ENCODE data around the gene REPS1. TPM values are rescaled to one million over a fixed set of nuclear protein-coding genes. Genes with fewer than 3 reads are reported as not detected.

The REPS1 gene
- total RNA-seq, 2 donors from 2014 or later, result 36.1 to 37.3 TPM

DNA sequence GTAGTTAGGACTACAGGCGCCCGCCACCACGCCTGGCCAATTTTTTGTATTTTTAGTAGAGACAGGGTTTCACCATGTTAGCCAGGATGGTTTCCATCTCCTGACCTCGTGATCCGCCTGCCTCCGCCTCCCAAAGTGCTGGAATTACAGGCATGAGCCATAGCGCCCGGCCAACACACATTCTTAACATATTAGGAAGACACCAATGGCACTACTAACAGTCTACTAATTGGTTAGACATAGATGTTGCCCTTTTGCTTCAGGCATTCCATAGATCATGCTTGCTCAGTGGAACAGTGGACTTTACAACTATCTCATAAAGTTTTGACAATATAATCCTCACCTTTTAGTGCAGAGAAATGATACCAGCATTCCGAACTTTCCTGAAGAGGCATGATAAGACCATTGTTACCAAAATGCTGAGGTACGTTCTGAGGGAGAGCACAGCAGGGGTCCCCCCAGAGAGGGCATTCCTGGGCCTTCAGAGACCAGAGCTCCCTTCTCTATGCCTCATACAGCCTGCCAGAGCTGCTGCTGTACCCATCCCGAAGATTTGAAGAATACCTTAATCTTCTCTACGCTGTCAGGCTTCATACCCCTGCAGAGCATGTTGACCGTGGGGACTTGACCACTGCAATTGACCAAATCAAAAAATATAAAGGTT, 102.8 kb downstream of the REPS1 start:
- Histone ChIP-seq H3K4me1 (no peaks in the 10 kb centered on the region), H3K27me3 (no peaks in the 10 kb centered on the region), H3K27ac (no peak overlapping the region), H3K4me3 (no peak overlapping the region), H3K9ac (ENCODE audit: low read depth in 2 of 2, low read length in 2 of 2) (no peak overlapping the region), H3K9me3 (no peaks in the 10 kb centered on the region), H3K36me3 (no peaks in the 10 kb centered on the region)
- DNase-seq, result no peak
- TF ChIP-seq, protein P1, sequence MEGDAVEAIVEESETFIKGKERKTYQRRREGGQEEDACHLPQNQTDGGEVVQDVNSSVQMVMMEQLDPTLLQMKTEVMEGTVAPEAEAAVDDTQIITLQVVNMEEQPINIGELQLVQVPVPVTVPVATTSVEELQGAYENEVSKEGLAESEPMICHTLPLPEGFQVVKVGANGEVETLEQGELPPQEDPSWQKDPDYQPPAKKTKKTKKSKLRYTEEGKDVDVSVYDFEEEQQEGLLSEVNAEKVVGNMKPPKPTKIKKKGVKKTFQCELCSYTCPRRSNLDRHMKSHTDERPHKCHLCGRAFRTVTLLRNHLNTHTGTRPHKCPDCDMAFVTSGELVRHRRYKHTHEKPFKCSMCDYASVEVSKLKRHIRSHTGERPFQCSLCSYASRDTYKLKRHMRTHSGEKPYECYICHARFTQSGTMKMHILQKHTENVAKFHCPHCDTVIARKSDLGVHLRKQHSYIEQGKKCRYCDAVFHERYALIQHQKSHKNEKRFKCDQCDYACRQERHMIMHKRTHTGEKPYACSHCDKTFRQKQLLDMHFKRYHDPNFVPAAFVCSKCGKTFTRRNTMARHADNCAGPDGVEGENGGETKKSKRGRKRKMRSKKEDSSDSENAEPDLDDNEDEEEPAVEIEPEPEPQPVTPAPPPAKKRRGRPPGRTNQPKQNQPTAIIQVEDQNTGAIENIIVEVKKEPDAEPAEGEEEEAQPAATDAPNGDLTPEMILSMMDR (IDR thresholded peaks at IDR 0.05), result no peak
- intact Hi-C loops (cut with DNase I), result no loop called here

DNA sequence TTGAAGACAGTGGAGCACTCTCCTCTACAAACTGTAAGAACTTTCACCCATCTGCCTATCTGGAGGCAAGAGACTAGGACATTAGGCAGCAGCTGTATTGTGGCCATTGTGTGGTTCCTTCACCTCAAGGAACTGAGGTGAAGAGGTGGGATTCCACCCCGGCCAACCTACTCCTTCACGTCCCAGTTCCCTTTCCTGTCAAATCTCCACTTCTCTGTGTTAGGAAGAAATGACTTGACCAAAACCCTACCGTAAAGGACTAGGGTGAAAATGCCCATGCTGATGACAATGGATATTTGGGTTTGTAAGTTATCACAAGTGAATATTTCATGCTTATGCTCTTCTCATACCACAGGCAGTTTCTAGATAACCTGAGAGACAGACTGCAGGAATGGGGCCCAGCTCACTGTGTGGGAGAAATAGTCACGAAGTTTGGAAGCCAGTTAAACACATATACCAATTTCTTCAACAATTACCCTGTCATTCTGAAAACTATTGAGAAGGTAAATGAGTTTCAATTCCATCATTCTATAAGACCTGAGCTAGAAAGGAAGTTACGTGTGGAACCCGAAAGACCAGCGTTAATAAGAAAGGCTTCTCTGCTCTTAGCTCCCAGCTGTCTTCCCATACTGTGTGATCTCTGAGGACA, 105.6 kb downstream of the REPS1 start:
- TF ChIP-seq, protein P1 (IDR thresholded peaks at IDR 0.05), result no peak
- no peak for DNase-seq
- Histone ChIP-seq H3K4me3 (no peak overlapping the region), H3K9me3 (no peaks in the 10 kb centered on the region), H3K4me1 (no peaks in the 10 kb centered on the region), H3K27me3 (no peaks in the 10 kb centered on the region), H3K27ac (no peak overlapping the region), H3K9ac (ENCODE audit: low read depth in 2 of 2, low read length in 2 of 2) (no peak overlapping the region), H3K36me3 (no peaks in the 10 kb centered on the region)
- intact Hi-C loops (cut with DNase I), result no loop called here

DNA sequence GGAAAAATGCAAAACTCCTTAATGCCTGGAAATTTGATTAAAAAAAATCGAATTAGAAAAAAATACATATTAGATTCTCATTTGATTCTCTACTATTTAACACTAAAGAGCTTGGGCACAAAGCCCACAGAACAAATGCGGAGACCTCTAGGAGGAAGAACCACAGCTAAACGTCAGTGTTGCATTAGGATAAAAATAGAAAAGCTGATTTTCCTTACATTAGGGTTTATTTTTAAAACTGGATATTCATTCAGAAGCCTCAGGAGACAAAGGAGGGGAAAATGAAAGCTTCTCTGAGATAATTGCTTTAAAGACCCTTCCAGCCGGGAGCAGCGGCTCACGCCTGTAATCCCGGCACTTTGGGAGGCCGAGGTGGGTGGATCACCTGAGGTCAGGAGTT, 114.9 kb downstream of the REPS1 start:
- no peaks in the 10 kb centered on the region for H3K27me3 ChIP-seq
- DNase-seq, result no peak
- no peaks in the 10 kb centered on the region for H3K36me3 ChIP-seq
- intact Hi-C loops (cut with DNase I), result no loop called here
- TF ChIP-seq, protein P1 (IDR thresholded peaks at IDR 0.05), result no peak
- H3K27ac ChIP-seq, result no peak overlapping the region
- H3K4me1 ChIP-seq, result no peaks in the 10 kb centered on the region
- no peak overlapping the region for H3K4me3 ChIP-seq
- H3K9ac ChIP-seq (ENCODE audit: low read depth in 2 of 2, low read length in 2 of 2), result no peak overlapping the region
- H3K9me3 ChIP-seq, result no peaks in the 10 kb centered on the region

DNA sequence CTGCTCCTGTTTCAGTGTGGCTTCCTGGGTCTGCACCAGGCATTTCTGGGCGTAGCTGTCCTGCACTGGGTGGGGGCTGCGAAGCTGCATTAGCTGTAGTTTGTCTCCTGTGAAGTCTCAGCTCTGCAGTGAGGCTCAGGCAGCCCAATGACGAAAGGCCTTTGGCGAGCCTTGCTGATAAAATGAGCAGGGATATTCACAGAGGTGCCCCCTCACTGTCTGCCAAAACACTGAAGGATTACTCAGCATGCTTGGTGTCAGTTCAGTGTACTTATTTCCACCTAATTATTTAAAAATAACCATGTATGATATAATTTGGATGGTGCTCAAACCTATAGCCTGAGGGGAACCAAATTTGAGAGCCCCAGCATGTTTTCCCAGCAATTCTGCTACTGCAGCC, 118.7 kb downstream of the REPS1 start:
- Histone ChIP-seq H3K27ac (no peak overlapping the region), H3K36me3 (no peaks in the 10 kb centered on the region), H3K9ac (ENCODE audit: low read depth in 2 of 2, low read length in 2 of 2) (no peak overlapping the region), H3K4me3 (no peak overlapping the region), H3K27me3 (no peaks in the 10 kb centered on the region), H3K4me1 (no peaks in the 10 kb centered on the region), H3K9me3 (no peaks in the 10 kb centered on the region)
- TF ChIP-seq, protein P1 (IDR thresholded peaks at IDR 0.05), result no peak
- intact Hi-C loops (cut with DNase I), result no loop called here
- DNase-seq, result no peak

DNA sequence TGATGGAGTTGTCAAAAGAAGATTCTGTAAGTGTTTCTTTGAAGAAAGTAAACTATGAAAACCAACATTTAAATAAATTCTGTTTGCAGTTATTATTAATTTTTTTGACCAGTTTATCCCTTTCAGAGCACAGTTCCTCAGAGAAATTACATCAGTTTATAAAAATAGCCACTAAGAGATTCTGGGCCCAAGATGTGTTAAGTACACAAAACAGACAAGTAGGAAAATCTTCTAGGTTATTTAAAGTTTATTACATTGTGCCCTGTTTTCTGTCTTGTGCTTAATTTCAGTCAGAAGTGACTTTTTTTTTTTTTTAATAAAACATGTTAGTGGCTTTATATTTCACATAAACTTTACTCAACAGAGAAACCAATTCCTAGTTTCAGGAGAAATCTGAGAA, 119.9 kb downstream of the REPS1 start:
- intact Hi-C loops (cut with DNase I), result no loop called here
- no peaks in the 10 kb centered on the region for H3K36me3 ChIP-seq

More for the DNA sequence above, 119.9 kb downstream of the REPS1 start:
- Histone ChIP-seq H3K27ac (no peak overlapping the region), H3K9me3 (no peaks in the 10 kb centered on the region), H3K27me3 (no peaks in the 10 kb centered on the region), H3K4me3 (no peak overlapping the region), H3K4me1 (no peaks in the 10 kb centered on the region), H3K9ac (ENCODE audit: low read depth in 2 of 2, low read length in 2 of 2) (no peak overlapping the region)
- no peak for DNase-seq
- TF ChIP-seq, protein P1 (IDR thresholded peaks at IDR 0.05), result no peak
